ENCODE results near the gene C6orf62.
"Not testable (repeated sequence)": the region's sequence is repeated elsewhere in the genome, so short reads cannot be mapped to it uniquely, and the experiment has no call there.

Gene C6orf62

GRCh38 chr6:24759718-24760117, 40.8 kb upstream of the C6orf62 start:
- no peaks in the 10 kb centered on the region for H3K27me3 ChIP-seq (ENCODE audit: control insufficient read depth, insufficient read depth, low read length, poor library complexity, severe bottlenecking)
- no peaks in the 10 kb centered on the region for H3K4me1 ChIP-seq (ENCODE audit: control insufficient read depth, insufficient read depth, low read length)
- H3K27ac ChIP-seq (ENCODE audit: insufficient read depth, low read depth, low read length, poor library complexity, severe bottlenecking) = no peak overlapping the region
- no peaks in the 10 kb centered on the region for H3K36me3 ChIP-seq (ENCODE audit: control insufficient read depth, insufficient read depth, low read length)
- no peaks in the 10 kb centered on the region for H3K9me3 ChIP-seq (ENCODE audit: control insufficient read depth, low read length)
- H3K4me3 ChIP-seq (ENCODE audit: insufficient read depth, low read depth, low read length) = no peak overlapping the region
- 93 to 95% methylated on average over 3 of the region's 3 CpGs for WGBS, 2 experiments

GRCh38 chr6:24757611-24758010, 38.7 kb upstream of the C6orf62 start:
- no peaks in the 10 kb centered on the region for H3K36me3 ChIP-seq (ENCODE audit: control insufficient read depth, insufficient read depth, low read length)
- no peak overlapping the region for H3K4me3 ChIP-seq (ENCODE audit: insufficient read depth, low read depth, low read length)
- 91 to 97% methylated on average over 6 of the region's 6 CpGs for WGBS, 2 experiments
- no peaks in the 10 kb centered on the region for H3K4me1 ChIP-seq (ENCODE audit: control insufficient read depth, insufficient read depth, low read length)
- no peaks in the 10 kb centered on the region for H3K27me3 ChIP-seq (ENCODE audit: control insufficient read depth, insufficient read depth, low read length, poor library complexity, severe bottlenecking)
- no peaks in the 10 kb centered on the region for H3K9me3 ChIP-seq (ENCODE audit: control insufficient read depth, low read length)
- H3K27ac ChIP-seq (ENCODE audit: insufficient read depth, low read depth, low read length, poor library complexity, severe bottlenecking) = no peak overlapping the region

- H3K27me3 ChIP-seq (ENCODE audit: control insufficient read depth, insufficient read depth, low read length, poor library complexity, severe bottlenecking) = no peaks in the 10 kb centered on the region
- no peaks in the 10 kb centered on the region for H3K36me3 ChIP-seq (ENCODE audit: control insufficient read depth, insufficient read depth, low read length)
- H3K4me3 ChIP-seq (ENCODE audit: insufficient read depth, low read depth, low read length) = no peak overlapping the region
These were observed 36.3 kb upstream of the C6orf62 start for GRCh38 chr6:24755279-24755678.

GRCh38 chr6:24754378-24754777, 35.4 kb upstream of the C6orf62 start:
- not testable (repeated sequence) for H3K36me3 ChIP-seq (ENCODE audit: control insufficient read depth, insufficient read depth, low read length); H3K27me3 ChIP-seq (ENCODE audit: control insufficient read depth, insufficient read depth, low read length, poor library complexity, severe bottlenecking); H3K9me3 ChIP-seq (ENCODE audit: control insufficient read depth, low read length); H3K4me1 ChIP-seq (ENCODE audit: control insufficient read depth, insufficient read depth, low read length); H3K4me3 ChIP-seq (ENCODE audit: insufficient read depth, low read depth, low read length); H3K27ac ChIP-seq (ENCODE audit: insufficient read depth, low read depth, low read length, poor library complexity, severe bottlenecking)
- 84 to 90% methylated on average over 2 to 4 of the region's 4 CpGs for WGBS, 2 experiments

More at GRCh38 chr6:24755279-24755678, 36.3 kb upstream of the C6orf62 start:
- Histone ChIP-seq H3K4me1 (ENCODE audit: control insufficient read depth, insufficient read depth, low read length) (no peaks in the 10 kb centered on the region), H3K9me3 (ENCODE audit: control insufficient read depth, low read length) (no peaks in the 10 kb centered on the region), H3K27ac (ENCODE audit: insufficient read depth, low read depth, low read length, poor library complexity, severe bottlenecking) (no peak overlapping the region)

GRCh38 chr6:24753545-24753944, 34.6 kb upstream of the C6orf62 start:
- 46 to 67% methylated on average over 1 to 2 of the region's 2 CpGs for WGBS, 2 experiments
- Histone ChIP-seq H3K27ac (ENCODE audit: insufficient read depth, low read depth, low read length, poor library complexity, severe bottlenecking) (no peak overlapping the region), H3K4me3 (ENCODE audit: insufficient read depth, low read depth, low read length) (no peak overlapping the region)

GRCh38 chr6:24752917-24753492, 34.1 kb upstream of the C6orf62 start:
- no peaks in the 10 kb centered on the region for H3K4me1 ChIP-seq (ENCODE audit: control insufficient read depth, insufficient read depth, low read length)
- no peaks in the 10 kb centered on the region for H3K9me3 ChIP-seq (ENCODE audit: control insufficient read depth, low read length)
- no peaks in the 10 kb centered on the region for H3K36me3 ChIP-seq (ENCODE audit: control insufficient read depth, insufficient read depth, low read length)
- WGBS, 2 experiments = 82 to 100% methylated on average over 1 of the region's 1 CpG
- H3K4me3 ChIP-seq (ENCODE audit: insufficient read depth, low read depth, low read length) = no peak overlapping the region
- H3K27me3 ChIP-seq (ENCODE audit: control insufficient read depth, insufficient read depth, low read length, poor library complexity, severe bottlenecking) = no peaks in the 10 kb centered on the region
- no peak overlapping the region for H3K27ac ChIP-seq (ENCODE audit: insufficient read depth, low read depth, low read length, poor library complexity, severe bottlenecking)

More at GRCh38 chr6:24753545-24753944, 34.6 kb upstream of the C6orf62 start:
- H3K9me3 ChIP-seq (ENCODE audit: control insufficient read depth, low read length) = no peaks in the 10 kb centered on the region
- no peaks in the 10 kb centered on the region for H3K27me3 ChIP-seq (ENCODE audit: control insufficient read depth, insufficient read depth, low read length, poor library complexity, severe bottlenecking)
- H3K36me3 ChIP-seq (ENCODE audit: control insufficient read depth, insufficient read depth, low read length) = no peaks in the 10 kb centered on the region
- no peaks in the 10 kb centered on the region for H3K4me1 ChIP-seq (ENCODE audit: control insufficient read depth, insufficient read depth, low read length)

GRCh38 chr6:24752503-24752902, 33.5 kb upstream of the C6orf62 start:
- Histone ChIP-seq H3K27me3 (ENCODE audit: control insufficient read depth, insufficient read depth, low read length, poor library complexity, severe bottlenecking) (no peaks in the 10 kb centered on the region), H3K9me3 (ENCODE audit: control insufficient read depth, low read length) (no peaks in the 10 kb centered on the region), H3K36me3 (ENCODE audit: control insufficient read depth, insufficient read depth, low read length) (no peaks in the 10 kb centered on the region), H3K4me1 (ENCODE audit: control insufficient read depth, insufficient read depth, low read length) (no peaks in the 10 kb centered on the region), H3K4me3 (ENCODE audit: insufficient read depth, low read depth, low read length) (no peak overlapping the region), H3K27ac (ENCODE audit: insufficient read depth, low read depth, low read length, poor library complexity, severe bottlenecking) (no peak overlapping the region)
- 91 to 97% methylated on average over 2 of the region's 2 CpGs for WGBS, 2 experiments

GRCh38 chr6:24750878-24751277, 31.9 kb upstream of the C6orf62 start:
- not testable (repeated sequence) for H3K9me3 ChIP-seq (ENCODE audit: control insufficient read depth, low read length); H3K27ac ChIP-seq (ENCODE audit: insufficient read depth, low read depth, low read length, poor library complexity, severe bottlenecking); H3K27me3 ChIP-seq (ENCODE audit: control insufficient read depth, insufficient read depth, low read length, poor library complexity, severe bottlenecking); H3K4me1 ChIP-seq (ENCODE audit: control insufficient read depth, insufficient read depth, low read length); H3K36me3 ChIP-seq (ENCODE audit: control insufficient read depth, insufficient read depth, low read length); H3K4me3 ChIP-seq (ENCODE audit: insufficient read depth, low read depth, low read length)
- WGBS, 2 experiments = 87 to 92% methylated on average over 3 of the region's 3 CpGs

GRCh38 chr6:24749297-24749696, 30.3 kb upstream of the C6orf62 start:
- no peaks in the 10 kb centered on the region for H3K4me1 ChIP-seq (ENCODE audit: control insufficient read depth, insufficient read depth, low read length)
- WGBS, 2 experiments = 92 to 95% methylated on average over 3 of the region's 3 CpGs

GRCh38 chr6:24744911-24745310, 26.0 kb upstream of the C6orf62 start:
- Histone ChIP-seq H3K36me3 (ENCODE audit: control insufficient read depth, insufficient read depth, low read length) (no peaks in the 10 kb centered on the region), H3K27me3 (ENCODE audit: control insufficient read depth, insufficient read depth, low read length, poor library complexity, severe bottlenecking) (no peaks in the 10 kb centered on the region), H3K4me1 (ENCODE audit: control insufficient read depth, insufficient read depth, low read length) (no peaks in the 10 kb centered on the region), H3K27ac (ENCODE audit: insufficient read depth, low read depth, low read length, poor library complexity, severe bottlenecking) (no peak overlapping the region), H3K9me3 (ENCODE audit: control insufficient read depth, low read length) (no peaks in the 10 kb centered on the region), H3K4me3 (ENCODE audit: insufficient read depth, low read depth, low read length) (no peak overlapping the region)
- WGBS, 2 experiments = 93 to 94% methylated on average over 5 of the region's 5 CpGs

More at GRCh38 chr6:24749297-24749696, 30.3 kb upstream of the C6orf62 start:
- no peaks in the 10 kb centered on the region for H3K36me3 ChIP-seq (ENCODE audit: control insufficient read depth, insufficient read depth, low read length)
- no peaks in the 10 kb centered on the region for H3K27me3 ChIP-seq (ENCODE audit: control insufficient read depth, insufficient read depth, low read length, poor library complexity, severe bottlenecking)
- no peaks in the 10 kb centered on the region for H3K9me3 ChIP-seq (ENCODE audit: control insufficient read depth, low read length)
- H3K27ac ChIP-seq (ENCODE audit: insufficient read depth, low read depth, low read length, poor library complexity, severe bottlenecking) = no peak overlapping the region
- no peak overlapping the region for H3K4me3 ChIP-seq (ENCODE audit: insufficient read depth, low read depth, low read length)

GRCh38 chr6:24743944-24744335, 25.0 kb upstream of the C6orf62 start:
- Histone ChIP-seq H3K4me1 (ENCODE audit: control insufficient read depth, insufficient read depth, low read length) (no peaks in the 10 kb centered on the region), H3K36me3 (ENCODE audit: control insufficient read depth, insufficient read depth, low read length) (no peaks in the 10 kb centered on the region), H3K27ac (ENCODE audit: insufficient read depth, low read depth, low read length, poor library complexity, severe bottlenecking) (no peak overlapping the region), H3K27me3 (ENCODE audit: control insufficient read depth, insufficient read depth, low read length, poor library complexity, severe bottlenecking) (no peaks in the 10 kb centered on the region), H3K9me3 (ENCODE audit: control insufficient read depth, low read length) (no peaks in the 10 kb centered on the region), H3K4me3 (ENCODE audit: insufficient read depth, low read depth, low read length) (no peak overlapping the region)
- WGBS, 2 experiments = 88 to 97% methylated on average over 1 to 3 of the region's 3 CpGs

Measured in ectodermal cell (in vitro differentiated cells).